ENCODE measurements around the gene CSPG4. TPM values are rescaled to one million over a fixed set of nuclear protein-coding genes. Genes with fewer than 3 reads are reported as not detected.
"Not testable (repeated sequence)": the region's sequence is repeated elsewhere in the genome, so short reads cannot be mapped to it uniquely, and the experiment has no call there.

CSPG4 gene
- total RNA-seq, 1 donor from 2014 or later = 0.79 TPM

GRCh38 chr15:75682181-75683135, 30.2 kb downstream of the CSPG4 start:
- FAIRE-seq (no peak), DNase-seq (ENCODE audit: low read depth) (no peak)
- TF ChIP-seq, protein P1, sequence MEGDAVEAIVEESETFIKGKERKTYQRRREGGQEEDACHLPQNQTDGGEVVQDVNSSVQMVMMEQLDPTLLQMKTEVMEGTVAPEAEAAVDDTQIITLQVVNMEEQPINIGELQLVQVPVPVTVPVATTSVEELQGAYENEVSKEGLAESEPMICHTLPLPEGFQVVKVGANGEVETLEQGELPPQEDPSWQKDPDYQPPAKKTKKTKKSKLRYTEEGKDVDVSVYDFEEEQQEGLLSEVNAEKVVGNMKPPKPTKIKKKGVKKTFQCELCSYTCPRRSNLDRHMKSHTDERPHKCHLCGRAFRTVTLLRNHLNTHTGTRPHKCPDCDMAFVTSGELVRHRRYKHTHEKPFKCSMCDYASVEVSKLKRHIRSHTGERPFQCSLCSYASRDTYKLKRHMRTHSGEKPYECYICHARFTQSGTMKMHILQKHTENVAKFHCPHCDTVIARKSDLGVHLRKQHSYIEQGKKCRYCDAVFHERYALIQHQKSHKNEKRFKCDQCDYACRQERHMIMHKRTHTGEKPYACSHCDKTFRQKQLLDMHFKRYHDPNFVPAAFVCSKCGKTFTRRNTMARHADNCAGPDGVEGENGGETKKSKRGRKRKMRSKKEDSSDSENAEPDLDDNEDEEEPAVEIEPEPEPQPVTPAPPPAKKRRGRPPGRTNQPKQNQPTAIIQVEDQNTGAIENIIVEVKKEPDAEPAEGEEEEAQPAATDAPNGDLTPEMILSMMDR (IDR thresholded peaks at IDR 0.05; ENCODE audit: insufficient read depth, low read length, severe bottlenecking) = no peak
- no peak overlapping the region for H3K4me3 ChIP-seq (ENCODE audit: low read depth, low read length)
- no peaks in the 10 kb centered on the region for H3K36me3 ChIP-seq (ENCODE audit: control insufficient read depth, insufficient read depth, low read length)
- H3K27me3 ChIP-seq (ENCODE audit: control insufficient read depth, insufficient read depth, low read length) = no peaks in the 10 kb centered on the region

DNA sequence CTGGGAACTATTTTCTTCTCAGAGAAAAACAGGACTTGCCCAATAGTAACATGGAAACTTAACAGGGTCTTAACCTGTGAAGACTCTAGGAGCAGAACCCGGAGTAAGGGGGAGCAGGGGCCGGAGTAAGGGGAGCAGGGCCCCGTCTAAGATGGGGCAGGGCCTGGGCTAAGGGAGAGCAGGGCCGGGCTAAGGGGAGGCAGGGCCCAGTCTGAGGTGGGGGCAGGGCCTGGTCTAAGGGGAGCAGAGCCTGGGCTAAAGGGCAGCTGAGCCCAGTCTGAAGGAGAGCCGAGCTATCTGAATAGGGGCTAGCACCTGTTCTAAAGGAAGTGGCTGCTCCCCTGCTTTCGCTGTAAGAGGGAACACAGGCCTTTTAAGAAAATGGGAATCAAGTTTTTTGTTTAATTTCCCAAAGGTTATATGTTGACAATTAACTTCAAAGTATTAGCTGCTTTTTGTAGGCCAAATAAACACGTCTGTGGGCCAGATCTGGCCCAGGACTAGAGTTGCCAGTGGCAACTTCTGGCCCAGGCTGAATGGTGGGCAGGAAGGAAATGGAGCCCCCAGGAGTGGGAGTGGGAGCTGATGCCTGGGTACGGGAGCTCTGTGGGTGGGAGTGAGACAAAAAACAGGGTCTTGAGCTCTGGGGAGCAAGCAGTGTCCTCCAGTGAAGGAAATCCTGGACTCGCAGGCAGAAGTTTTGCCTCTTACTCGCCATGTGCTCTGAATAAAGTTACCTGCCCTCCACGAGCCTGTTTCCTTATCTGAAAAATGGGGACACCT, 32.5 kb downstream of the CSPG4 start:
- FAIRE-seq = no peak
- Histone ChIP-seq H3K4me3 (ENCODE audit: low read depth, low read length) (no peak overlapping the region), H3K36me3 (ENCODE audit: control insufficient read depth, insufficient read depth, low read length) (no peaks in the 10 kb centered on the region)

GRCh38 chr15:75678324-75678690, 34.3 kb downstream of the CSPG4 start:
- not testable (repeated sequence) for H3K36me3 ChIP-seq (ENCODE audit: control insufficient read depth, insufficient read depth, low read length); H3K27me3 ChIP-seq (ENCODE audit: control insufficient read depth, insufficient read depth, low read length); FAIRE-seq; H3K4me3 ChIP-seq (ENCODE audit: low read depth, low read length); DNase-seq (ENCODE audit: low read depth)

More for the DNA sequence above, 32.5 kb downstream of the CSPG4 start:
- DNase-seq (ENCODE audit: low read depth) = no peak
- TF ChIP-seq, protein P1 (IDR thresholded peaks at IDR 0.05; ENCODE audit: insufficient read depth, low read length, severe bottlenecking) = no peak
- H3K27me3 ChIP-seq (ENCODE audit: control insufficient read depth, insufficient read depth, low read length) = no peaks in the 10 kb centered on the region

DNA sequence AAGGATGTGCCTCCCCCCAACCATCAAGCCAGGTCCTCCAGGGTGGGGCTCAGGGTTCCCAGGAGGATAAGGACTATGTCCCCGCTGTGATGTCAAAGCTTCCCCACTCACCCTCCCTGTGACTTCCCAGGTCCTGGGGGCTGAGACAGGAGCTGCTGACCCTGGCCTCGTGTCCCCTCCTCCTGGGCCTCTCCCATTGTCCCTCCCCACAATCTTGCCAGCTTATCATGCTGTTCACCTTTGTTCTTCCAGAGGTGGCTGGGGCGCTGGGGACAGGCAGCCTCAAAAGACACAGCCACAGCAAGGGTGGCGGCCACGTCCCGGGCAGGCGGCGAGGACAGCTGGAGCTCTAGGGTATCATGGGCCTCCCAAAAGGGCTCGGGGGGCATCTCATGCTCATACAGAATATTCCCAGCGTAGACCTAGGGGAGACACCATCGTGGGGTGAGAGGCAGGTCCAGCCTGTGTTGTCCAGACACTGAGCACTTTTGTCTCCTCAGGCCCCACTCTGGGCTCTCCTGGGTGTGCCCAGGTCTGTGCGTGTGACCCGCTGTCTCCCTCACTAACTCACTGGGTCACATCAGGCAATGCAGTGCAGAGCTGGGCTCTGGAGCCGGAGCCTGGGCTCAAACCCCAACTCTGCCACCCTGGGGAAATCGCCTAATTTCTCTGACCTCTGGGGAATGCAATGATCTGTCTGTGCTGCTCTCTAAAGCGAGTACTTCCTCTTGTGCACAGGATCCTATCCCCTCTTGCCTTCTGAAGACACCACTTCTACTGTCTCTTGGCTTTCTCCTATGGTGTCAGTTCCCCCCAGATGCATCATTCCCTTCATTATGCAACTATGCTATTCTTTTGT, 35.0 kb downstream of the CSPG4 start:
- DNase-seq (ENCODE audit: low read depth) = no peak
- H3K36me3 ChIP-seq (ENCODE audit: control insufficient read depth, insufficient read depth, low read length) = no peaks in the 10 kb centered on the region
- TF ChIP-seq, protein P1 (IDR thresholded peaks at IDR 0.05; ENCODE audit: insufficient read depth, low read length, severe bottlenecking) = no peak
- H3K4me3 ChIP-seq (ENCODE audit: low read depth, low read length) = no peak overlapping the region
- H3K27me3 ChIP-seq (ENCODE audit: control insufficient read depth, insufficient read depth, low read length) = no peaks in the 10 kb centered on the region
- FAIRE-seq = no peak

DNA sequence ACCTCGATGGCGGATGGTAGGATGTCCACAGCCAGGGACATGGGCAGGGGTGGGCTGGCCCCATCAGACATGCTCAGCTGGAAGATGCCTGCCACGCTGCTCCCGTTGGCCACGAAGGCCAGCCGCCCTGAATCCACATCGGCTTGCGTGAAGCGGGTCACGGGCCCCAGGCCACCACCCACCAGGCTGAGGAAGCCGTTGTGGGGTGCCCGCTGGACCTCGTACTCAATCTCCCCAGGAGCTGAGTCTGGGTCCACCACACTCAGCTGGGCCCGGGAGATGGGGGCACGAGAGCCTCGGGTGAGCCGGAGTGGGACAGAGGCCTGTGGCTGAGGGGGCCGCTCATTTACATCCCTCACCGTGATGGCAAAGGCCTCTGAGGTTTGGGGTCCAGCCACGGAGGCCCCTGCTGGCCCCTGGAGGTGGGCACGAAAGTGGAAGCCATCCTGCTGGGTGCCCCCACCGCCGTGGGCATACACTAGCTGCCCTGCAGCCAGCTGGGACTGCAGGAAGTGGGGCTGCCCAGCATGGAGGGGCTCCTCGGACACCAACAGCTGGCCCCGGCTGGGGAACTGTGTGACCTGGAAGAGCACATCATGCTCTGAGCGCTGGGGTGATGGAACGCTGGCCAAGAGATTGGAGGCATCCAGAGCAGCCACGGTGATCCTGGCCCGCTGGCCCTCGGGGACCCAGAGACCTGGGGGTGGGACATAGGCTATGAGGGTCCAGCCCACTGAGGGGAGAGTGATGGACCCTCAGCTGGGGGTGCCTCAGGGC, 35.8 kb downstream of the CSPG4 start:
- no peaks in the 10 kb centered on the region for H3K27me3 ChIP-seq (ENCODE audit: control insufficient read depth, insufficient read depth, low read length)
- H3K36me3 ChIP-seq (ENCODE audit: control insufficient read depth, insufficient read depth, low read length) = no peaks in the 10 kb centered on the region

More for the DNA sequence above, 35.8 kb downstream of the CSPG4 start:
- DNase-seq (ENCODE audit: low read depth) (no peak), FAIRE-seq (no peak)
- TF ChIP-seq, protein P1 (IDR thresholded peaks at IDR 0.05; ENCODE audit: insufficient read depth, low read length, severe bottlenecking) = no peak
- no peak overlapping the region for H3K4me3 ChIP-seq (ENCODE audit: low read depth, low read length)

Measured in bronchial epithelial cell (primary cell).